Measurements from ENCODE around the gene TMPRSS13.

TMPRSS13 gene

DNA sequence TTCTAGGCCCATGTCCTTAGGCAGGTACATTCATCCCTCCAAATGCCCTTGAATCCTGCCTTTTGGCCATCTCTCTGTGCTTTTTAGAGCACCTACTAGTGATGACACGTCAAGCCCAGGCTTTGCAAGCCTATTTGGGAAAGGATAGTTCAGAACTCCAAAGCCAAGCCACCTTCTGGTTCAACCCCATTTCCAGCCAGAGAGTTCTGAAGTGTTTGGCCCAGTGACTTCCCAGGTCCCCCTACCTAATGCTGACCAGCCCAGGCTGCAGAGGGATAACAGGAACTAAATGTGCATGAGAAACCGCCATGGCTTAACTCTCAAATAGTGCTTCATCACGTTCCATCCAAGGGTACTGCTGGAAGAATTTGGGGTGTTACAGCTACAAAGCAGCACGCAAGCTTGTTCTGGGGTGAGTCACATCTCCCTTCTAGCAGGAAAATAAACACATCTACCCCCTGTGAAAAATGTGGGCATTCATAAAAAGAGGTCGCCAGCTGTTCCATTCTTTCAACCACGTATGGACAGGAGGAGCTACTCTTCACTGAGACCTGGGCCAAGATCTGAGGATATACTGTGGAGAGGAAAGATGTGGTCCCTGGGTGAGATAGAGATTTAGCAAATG lies 50.8 kb downstream of the TMPRSS13 start:
- H3K27ac ChIP-seq = no peak overlapping the region

DNA sequence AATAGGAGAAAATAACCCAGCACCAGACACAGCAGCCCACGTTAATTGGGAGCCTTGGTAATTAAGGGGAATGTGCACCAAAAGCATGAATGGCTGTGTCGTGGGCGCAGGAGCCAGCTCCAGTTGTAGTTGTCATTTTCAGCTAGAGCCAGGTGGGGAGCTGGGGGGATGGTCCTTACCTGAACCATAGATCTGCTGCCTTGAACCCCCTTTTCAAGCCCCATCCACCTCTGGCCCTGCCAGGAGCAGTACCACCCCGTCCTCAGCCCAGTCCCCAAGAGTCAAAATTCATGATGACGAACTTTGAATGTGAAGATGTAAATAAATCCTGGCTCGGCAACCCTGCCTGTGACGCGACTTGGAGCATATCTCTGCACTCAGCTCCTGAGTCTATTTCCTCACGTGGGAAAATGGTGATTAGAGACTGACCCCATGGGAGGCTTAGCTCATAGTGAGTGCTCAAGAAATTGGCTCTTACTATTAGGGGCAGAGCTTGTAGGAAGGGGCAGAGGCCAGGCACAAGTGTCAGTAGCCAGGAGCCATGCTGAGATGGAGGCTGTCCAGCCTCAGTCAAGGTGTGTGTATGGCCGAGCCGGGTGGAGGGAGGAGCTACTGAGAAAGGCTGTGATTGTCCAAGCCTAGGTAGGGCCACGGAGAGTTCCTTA lies 52.0 kb downstream of the TMPRSS13 start:
- Histone ChIP-seq H3K4me3 (peak overlapping the region; percentile 28 to 55 (median 43)), H3K27ac (peak overlapping the region in 1 of 21 experiments; percentile 3)

More for the DNA sequence above, 50.8 kb downstream of the TMPRSS13 start:
- no peak overlapping the region for H3K4me3 ChIP-seq

GRCh38 chr11:117876341-117877119 lies 52.7 kb downstream of the TMPRSS13 start, which contains the start of gene FXYD6:
FXYD6 (minus strand) TSS chr11:117876658; CDS start chr11:117842776, 33,882 bp downstream.
- peak within 1 kb of the TSS; percentile 28 to 55 (median 43) for H3K4me3 ChIP-seq
- peak within 1 kb of the TSS in 6 of 21 experiments; percentile 3 to 62 (median 47) for H3K27ac ChIP-seq

GRCh38 chr11:117876059-117876340 lies 53.2 kb downstream of the TMPRSS13 start:
- Histone ChIP-seq H3K27ac (peak overlapping the region in 5 of 21 experiments; percentile 5 to 62 (median 50)), H3K4me3 (peak overlapping the region; percentile 28 to 55 (median 43))

DNA sequence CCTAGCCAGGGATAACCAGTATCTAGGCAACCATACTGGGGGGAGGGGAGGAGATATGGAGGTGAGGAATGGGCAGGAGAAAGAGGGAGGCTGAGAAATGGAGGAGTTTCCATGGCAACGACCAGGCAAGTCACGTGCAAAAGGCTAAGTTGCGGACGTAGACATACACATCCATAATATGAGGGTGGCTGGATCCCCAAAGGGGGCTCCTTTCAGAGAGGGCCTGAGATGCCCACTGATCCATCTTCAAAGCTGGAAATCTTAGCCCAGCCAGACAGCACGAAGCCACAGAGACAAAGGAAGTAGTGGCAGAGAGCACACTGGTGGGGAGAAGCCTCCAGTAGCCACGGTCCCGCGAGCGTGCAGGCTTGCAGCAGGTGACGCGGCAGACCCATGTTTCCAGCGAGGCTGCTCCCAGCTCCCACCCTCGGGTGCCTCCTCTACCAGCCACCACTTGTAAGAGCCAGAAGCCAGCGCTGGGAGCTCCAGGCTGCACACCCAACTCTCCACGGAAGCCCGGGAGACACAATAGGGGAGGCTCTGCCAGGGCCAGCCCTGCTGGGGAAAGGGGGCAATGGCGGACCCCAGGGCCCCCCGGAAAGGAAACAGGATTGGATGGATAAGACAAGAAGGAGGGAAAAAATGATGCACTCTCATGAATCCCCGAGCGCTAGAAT lies 53.7 kb downstream of the TMPRSS13 start:
- peak overlapping the region; percentile 28 to 55 (median 43) for H3K4me3 ChIP-seq
- H3K27ac ChIP-seq = no peak overlapping the region

- Histone ChIP-seq H3K4me3 (no peak overlapping the region), H3K27ac (no peak overlapping the region)
Measured at GRCh38 chr11:117874910-117875381, 54.3 kb downstream of the TMPRSS13 start.

DNA sequence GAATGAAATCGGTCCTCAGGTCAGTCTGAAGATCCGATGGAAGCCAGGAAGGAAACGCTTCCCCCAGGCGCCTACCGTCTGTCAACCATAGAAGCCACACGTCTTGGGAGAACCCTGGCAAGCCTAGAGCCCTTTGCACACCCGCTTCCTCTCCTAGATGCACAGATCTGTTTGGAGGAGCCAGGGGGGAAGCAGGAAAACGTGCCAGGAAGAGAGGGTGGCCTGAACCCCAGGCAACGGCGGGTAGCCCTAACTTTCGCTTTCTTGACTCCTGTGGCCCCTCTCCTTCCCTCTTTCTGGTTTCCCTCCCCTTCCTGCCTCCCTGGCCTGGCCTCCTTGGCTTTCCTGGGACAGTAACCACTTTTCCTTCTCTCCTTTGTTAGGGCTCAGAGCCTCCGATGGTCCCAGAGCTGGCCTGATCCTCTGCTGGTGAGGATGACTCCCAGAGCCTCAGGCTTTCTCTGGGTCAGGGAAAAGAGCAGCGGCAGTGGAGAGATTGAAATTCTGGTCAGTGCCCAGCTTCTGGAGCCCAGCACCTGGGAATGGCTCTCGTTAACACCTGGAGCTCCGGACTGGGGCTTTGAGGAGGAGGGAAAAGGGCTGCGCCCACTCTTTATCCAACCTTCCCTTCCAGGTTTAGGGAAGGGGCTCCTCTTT lies 54.8 kb downstream of the TMPRSS13 start:
- Histone ChIP-seq H3K4me3 (no peak overlapping the region), H3K27ac (no peak overlapping the region)

GRCh38 chr11:117873828-117874125 lies 55.4 kb downstream of the TMPRSS13 start:
- Histone ChIP-seq H3K27ac (no peak overlapping the region), H3K4me3 (no peak overlapping the region)

GRCh38 chr11:117872975-117873827 lies 56.0 kb downstream of the TMPRSS13 start:
- Histone ChIP-seq H3K27ac (no peak overlapping the region), H3K4me3 (no peak overlapping the region)

GRCh38 chr11:117872420-117872961 lies 56.7 kb downstream of the TMPRSS13 start:
- Histone ChIP-seq H3K27ac (no peak overlapping the region), H3K4me3 (no peak overlapping the region)

GRCh38 chr11:117871784-117872183 lies 57.4 kb downstream of the TMPRSS13 start:
- Histone ChIP-seq H3K4me3 (no peak overlapping the region), H3K27ac (peak overlapping the region in 1 of 21 experiments; percentile 8)

GRCh38 chr11:117871160-117871559 lies 58.0 kb downstream of the TMPRSS13 start:
- H3K27ac ChIP-seq = peak overlapping the region in 1 of 21 experiments; percentile 18
- no peak overlapping the region for H3K4me3 ChIP-seq

- peak overlapping the region in 4 of 21 experiments; percentile 29 to 40 (median 32) for H3K27ac ChIP-seq
- H3K4me3 ChIP-seq = no peak overlapping the region
Measured at GRCh38 chr11:117870103-117870952, 58.9 kb downstream of the TMPRSS13 start.

- peak overlapping the region in 3 of 21 experiments; percentile 29 to 40 (median 31) for H3K27ac ChIP-seq
- H3K4me3 ChIP-seq = no peak overlapping the region
Measured at GRCh38 chr11:117869604-117870003, 59.6 kb downstream of the TMPRSS13 start.

DNA sequence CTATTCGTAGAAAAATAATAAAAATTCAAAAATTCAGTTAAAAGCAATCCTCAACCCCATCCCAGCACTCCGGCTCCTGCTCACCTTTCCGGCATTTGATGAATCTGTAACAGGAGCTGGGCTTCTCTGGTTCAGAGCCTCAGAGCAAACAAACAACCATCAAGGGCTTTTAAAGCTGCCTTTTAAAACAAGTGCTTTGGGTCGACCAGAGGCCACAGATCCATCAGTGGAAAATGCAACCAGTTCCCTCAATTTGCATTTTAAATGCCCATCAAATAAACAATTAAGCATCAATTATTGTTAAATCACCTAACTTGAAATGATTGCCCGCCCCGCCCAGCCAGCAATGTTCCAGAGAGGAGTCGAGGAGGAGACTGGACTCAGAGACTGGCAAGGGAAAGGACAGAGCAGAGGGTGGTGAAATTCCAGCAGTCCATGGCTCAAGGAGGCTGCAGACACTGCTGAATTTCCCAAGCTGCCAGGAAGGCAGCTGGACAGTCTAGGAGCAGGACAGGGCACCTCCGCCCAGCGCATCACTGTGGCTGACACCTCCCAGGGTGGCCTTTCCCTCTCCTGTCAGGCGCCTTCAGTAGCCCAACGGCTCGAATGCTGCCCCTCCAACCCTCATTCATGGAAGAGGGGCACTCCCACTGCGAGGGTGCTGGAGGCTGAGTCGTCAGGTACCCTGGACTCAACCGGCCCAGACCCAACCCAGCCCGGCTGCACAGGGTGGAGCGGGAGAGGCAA lies 60.2 kb downstream of the TMPRSS13 start:
- Histone ChIP-seq H3K27ac (no peak overlapping the region), H3K4me3 (no peak overlapping the region)

DNA sequence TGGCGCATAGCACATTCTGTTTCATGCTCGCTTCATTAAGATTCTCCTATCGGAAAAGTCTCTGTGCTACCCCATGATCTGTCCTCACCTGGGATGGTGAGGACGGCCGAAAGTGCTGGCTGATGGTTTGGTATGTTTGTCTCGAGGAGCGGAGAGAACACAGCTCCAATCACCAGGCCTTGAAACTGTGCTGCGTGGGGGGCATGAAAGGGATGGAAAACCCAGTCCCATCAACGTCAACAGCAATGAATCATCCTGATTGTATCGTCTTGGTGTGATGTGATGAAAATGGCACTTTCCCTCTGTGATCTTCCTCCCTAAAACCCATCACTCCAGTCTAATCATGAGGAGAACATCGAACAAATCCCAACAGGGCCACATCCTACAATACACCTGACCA lies 61.1 kb downstream of the TMPRSS13 start:
- Histone ChIP-seq H3K27ac (no peak overlapping the region), H3K4me3 (no peak overlapping the region)

DNA sequence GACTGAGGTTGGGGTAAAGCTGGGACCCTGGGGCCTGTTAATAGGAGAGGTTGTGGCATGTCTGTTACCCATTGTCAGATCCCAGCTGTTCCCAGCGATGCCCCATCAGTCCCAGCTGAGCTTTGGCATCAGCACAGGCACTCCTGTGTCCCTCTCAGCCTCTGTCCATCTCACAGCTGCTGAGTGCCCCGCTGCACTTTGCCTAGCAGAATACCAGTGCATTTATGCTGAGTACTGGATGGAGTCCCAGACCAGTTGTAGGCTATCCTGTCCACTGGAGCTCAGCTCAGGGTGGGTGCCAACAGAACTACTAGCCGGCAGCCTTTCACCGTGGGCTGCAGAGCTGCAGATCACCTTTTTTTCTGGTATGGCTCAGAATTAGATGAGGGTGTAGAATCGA lies 62.7 kb downstream of the TMPRSS13 start:
- Histone ChIP-seq H3K4me3 (no peak overlapping the region), H3K27ac (no peak overlapping the region)
